A549 (cell line): Measurements from ENCODE around the gene PSG2. TPM values are rescaled to one million over a fixed set of nuclear protein-coding genes. Genes with fewer than 3 reads are reported as not detected.
"Not testable (repeated sequence)": the region's sequence is repeated elsewhere in the genome, so short reads cannot be mapped to it uniquely, and the experiment has no call there.

ENCODE experiments used
- ATAC-seq, 2 experiments: fragments of 200-7000 bp in 1 of 2; fragments of >200 bp in 1 of 2; cut with Nextera tagmentation in 1 of 2; cut with Tn5 transposase in 1 of 2; 3 replicates each; pipeline versions ENCODE4 v1.8.0 to v1.9.1; 2018 to 2020; ENCODE audit warnings: mild to moderate bottlenecking in 1 of 2, moderate library complexity in 1 of 2
- CTCF ChIA-PET: fragments of 300-600 bp; sonication (Branson Sonifier 250); formaldehyde crosslinking; extraction: SDS; loops from one replicate; lab custom pipeline; 2021; ENCODE audit warnings: antibody characterized with exemption, inconsistent platforms; lab: Yijun Ruan, JAX
- POLR2A ChIA-PET: fragments of 350-600 bp; formaldehyde crosslinking; extraction: SDS; loops from one replicate; lab custom pipeline; 2021; ENCODE audit warnings: antibody characterized with exemption, inconsistent platforms; lab: Yijun Ruan, JAX
- DNase-seq, 2 experiments: peaks; one replicate each; pipeline versions ENCODE4 v3.0.0 to v3.0.0-alpha.2; 2011 to 2016; ENCODE audit warnings: low read depth in 1 of 2, low spot score in 1 of 2
- FAIRE-seq: peaks from 2 replicates; lab custom pipeline; 2011; peaks lifted over from hg19 to GRCh38; lab: Jason Lieb, UNC
- H3K27ac ChIP-seq, 2 experiments: fragments of >200 bp; sonication (Bioruptor Twin); formaldehyde crosslinking; 3 replicates each; pipeline ENCODE4 v1.5.1; 2016 to 2017
- H3K4me1 ChIP-seq: fragments of >200 bp; sonication (Bioruptor Twin); formaldehyde crosslinking; 3 replicates; pipeline ENCODE4 v1.6.1; 2016
- H3K4me2 ChIP-seq: fragments of >200 bp; sonication (Bioruptor Twin); formaldehyde crosslinking; 3 replicates; pipeline ENCODE4 v1.6.1; 2016
- H3K4me3 ChIP-seq: fragments of >200 bp; sonication (Bioruptor Twin); formaldehyde crosslinking; 3 replicates; pipeline ENCODE4 v1.5.1; 2016
- H3K9me3 ChIP-seq: fragments of >200 bp; sonication (Bioruptor Twin); formaldehyde crosslinking; 3 replicates; pipeline ENCODE4 v1.6.1; 2016
- EHMT2 ChIP-seq: fragments of 200-600 bp; sonication (generic); IDR thresholded peaks from 2 replicates; pipeline ENCODE4 v1.6.1; 2016; ENCODE audit warnings: antibody characterized with exemption, low read depth, mild to moderate bottlenecking, moderate library complexity
- FOSB ChIP-seq: fragments of 250-450 bp; sonication (Bioruptor Pico); IDR thresholded peaks from 2 replicates; pipeline ENCODE4 v1.5.0; 2020; ENCODE audit warnings: mild to moderate bottlenecking, moderate library complexity
- FOSL2 ChIP-seq, 2 experiments: fragments of 450-650 bp in 1 of 2; fragments of >200 bp in 1 of 2; sonication (Bioruptor Twin) in 1 of 2; formaldehyde crosslinking; IDR thresholded peaks; 2 replicates each; pipeline versions ENCODE4 v1.5.0 to v1.6.1; 2016 to 2020; ENCODE audit warnings: mild to moderate bottlenecking in 1 of 2, moderate library complexity in 1 of 2
- FOXS1 ChIP-seq: fragments of 250-450 bp; sonication (Bioruptor Pico); IDR thresholded peaks from 2 replicates; pipeline ENCODE4 v1.5.0; 2020; ENCODE audit warnings: mild to moderate bottlenecking, moderate library complexity
- HOXA7 ChIP-seq: fragments of 250-450 bp; sonication (Bioruptor Pico); IDR thresholded peaks from 2 replicates; pipeline ENCODE4 v1.5.0; 2020; ENCODE audit warnings: mild to moderate bottlenecking, moderate library complexity
- HOXB5 ChIP-seq: fragments of 250-450 bp; sonication (Bioruptor Pico); IDR thresholded peaks from 2 replicates; pipeline ENCODE4 v1.5.0; 2020; ENCODE audit warnings: mild to moderate bottlenecking, moderate library complexity
- MAX ChIP-seq: IDR thresholded peaks from 2 replicates; pipeline ENCODE4 v1.6.1; 2012
- MAZ ChIP-seq: fragments of 150-350 bp; IDR thresholded peaks from 2 replicates; pipeline ENCODE4 v1.6.1; 2014; ENCODE audit warnings: antibody characterized with exemption, low read depth, low read length, borderline replicate concordance
- NFE2L2 ChIP-seq: fragments of 150-350 bp; conservative IDR thresholded peaks from 2 replicates; pipeline ENCODE4 v1.6.1; 2014; ENCODE audit warnings: low read length
- PHF8 ChIP-seq: fragments of 200-600 bp; sonication (generic); IDR thresholded peaks from 2 replicates; pipeline ENCODE4 v1.6.1; 2016; ENCODE audit warnings: low read depth, mild to moderate bottlenecking, antibody characterized with exemption, moderate library complexity, borderline replicate concordance
- RAD21 ChIP-seq, 2 experiments: fragments of >200 bp in 1 of 2; sonication (Bioruptor Twin) in 1 of 2; formaldehyde crosslinking in 1 of 2; IDR thresholded peaks in 1 of 2; conservative IDR thresholded peaks in 1 of 2; 2 replicates in 1 of 2; 3 replicates in 1 of 2; pipeline ENCODE4 v1.6.1; 2012 to 2018; ENCODE audit warnings: inconsistent platforms in 1 of 2
- SMC3 ChIP-seq: fragments of >200 bp; sonication (Bioruptor Twin); formaldehyde crosslinking; IDR thresholded peaks from 3 replicates; pipeline ENCODE4 v1.6.1; 2018; ENCODE audit warnings: inconsistent platforms
- SREBF2 ChIP-seq: fragments of 450-650 bp; IDR thresholded peaks from 2 replicates; pipeline ENCODE4 v1.6.1; 2014; ENCODE audit warnings: mild to moderate bottlenecking, moderate library complexity
- ZC3H11A ChIP-seq: fragments of 450-650 bp; IDR thresholded peaks from 2 replicates; pipeline ENCODE4 v1.6.1; 2014; ENCODE audit warnings: antibody characterized with exemption, mild to moderate bottlenecking
- ZSCAN20 ChIP-seq: fragments of 250-450 bp; sonication (Bioruptor Pico); IDR thresholded peaks from 2 replicates; pipeline ENCODE4 v1.8.0; 2022; ENCODE audit warnings: mild to moderate bottlenecking, moderate library complexity
- WGBS: methylation state at CpG from one replicate; pipeline ENCODE4 v1.1.6; 2017; ENCODE audit errors: missing lambda C conversion rate; 5-methylcytosine and 5-hydroxymethylcytosine counted together
- polyA plus RNA-seq, 4 experiments: library from polyadenylated mRNA; depleted of rRNA in 3 of 4; stranded (reverse); fragments of >200 nt; fragmentation: RNase III in 1 of 4; extraction: RNeasy Plus Mini Kit Qiagen cat#74134 plus additional on column Dnase treatment in 1 of 4; gene quantifications; 2 replicates in 3 of 4; 3 replicates in 1 of 4; pipeline ENCODE4 v1.2.3, GENCODE V29; 2011 to 2017
- TF ChIP-seq, protein P1 (sequence below): fragments of >200 bp; sonication (Bioruptor Twin); formaldehyde crosslinking; IDR thresholded peaks from 3 replicates; pipeline ENCODE4 v1.5.1; 2016
- TF ChIP-seq, protein P2 (sequence below): fragments of 150-350 bp; IDR thresholded peaks from 2 replicates; pipeline ENCODE4 v1.6.1; 2014; ENCODE audit warnings: low read depth, mild to moderate bottlenecking, low read length

Gene PSG2
- polyA plus RNA-seq, 2 of the 4 experiments (the other 2 are of a cell fraction), result not detected

GRCh38 chr19:43031645-43032044, 50.9 kb downstream of the PSG2 start:
- H3K4me1 ChIP-seq, H3K9me3 ChIP-seq, FAIRE-seq, POLR2A ChIA-PET, H3K27ac ChIP-seq, H3K4me2 ChIP-seq, H3K4me3 ChIP-seq, ATAC-seq: not testable (repeated sequence)
- WGBS, result 58% methylated on average over 2 of the region's 2 CpGs
- TF ChIP-seq, protein P1, sequence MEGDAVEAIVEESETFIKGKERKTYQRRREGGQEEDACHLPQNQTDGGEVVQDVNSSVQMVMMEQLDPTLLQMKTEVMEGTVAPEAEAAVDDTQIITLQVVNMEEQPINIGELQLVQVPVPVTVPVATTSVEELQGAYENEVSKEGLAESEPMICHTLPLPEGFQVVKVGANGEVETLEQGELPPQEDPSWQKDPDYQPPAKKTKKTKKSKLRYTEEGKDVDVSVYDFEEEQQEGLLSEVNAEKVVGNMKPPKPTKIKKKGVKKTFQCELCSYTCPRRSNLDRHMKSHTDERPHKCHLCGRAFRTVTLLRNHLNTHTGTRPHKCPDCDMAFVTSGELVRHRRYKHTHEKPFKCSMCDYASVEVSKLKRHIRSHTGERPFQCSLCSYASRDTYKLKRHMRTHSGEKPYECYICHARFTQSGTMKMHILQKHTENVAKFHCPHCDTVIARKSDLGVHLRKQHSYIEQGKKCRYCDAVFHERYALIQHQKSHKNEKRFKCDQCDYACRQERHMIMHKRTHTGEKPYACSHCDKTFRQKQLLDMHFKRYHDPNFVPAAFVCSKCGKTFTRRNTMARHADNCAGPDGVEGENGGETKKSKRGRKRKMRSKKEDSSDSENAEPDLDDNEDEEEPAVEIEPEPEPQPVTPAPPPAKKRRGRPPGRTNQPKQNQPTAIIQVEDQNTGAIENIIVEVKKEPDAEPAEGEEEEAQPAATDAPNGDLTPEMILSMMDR, result peak; percentile 34; the same call in 1 of the 3 replicates
- TF ChIP-seq SMC3 (peak; percentile 37; the same call in 1 of the 3 replicates), RAD21 (conservative IDR thresholded peaks at IDR 0.05 in 1 of 2, IDR thresholded peaks at IDR 0.05 in 1 of 2) (peak; percentile 37 to 68; a peak in 4 of 5 replicates)
- peak in 1 of 2 experiments; percentile 55 for DNase-seq
- CTCF ChIA-PET, result interaction anchor here (0.7 to 1.0 kb wide), 5 partner anchors 10 to 242 kb away, joined by 3 read pairs; no protein-coding TSS in a partner anchor

DNA sequence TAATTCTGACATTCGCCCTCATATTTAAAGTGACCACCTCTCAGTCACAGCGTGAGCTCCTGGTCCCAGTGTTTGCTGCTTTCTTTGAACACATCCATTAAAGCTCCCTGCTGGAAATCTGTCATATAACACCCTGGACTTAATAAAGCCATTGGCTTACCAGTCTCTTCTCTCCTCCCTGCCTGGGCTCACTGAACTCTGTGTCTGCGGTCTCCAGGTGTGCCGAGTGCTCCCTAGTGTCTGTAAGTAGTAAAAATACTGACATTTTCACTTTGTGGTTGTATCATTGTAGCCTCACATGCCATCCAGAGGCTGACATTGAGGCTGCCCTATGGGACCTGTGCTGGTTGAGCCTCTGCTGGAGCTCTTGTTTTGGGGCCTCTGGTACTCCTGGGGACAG, 53.6 kb downstream of the PSG2 start:
- Histone ChIP-seq H3K9me3 (0 out of 3 replicates have a peak, but pooled peaks cover 2% of the 10 kb centered on the region), H3K4me3 (no peak overlapping the region), H3K4me1 (no peaks in the 10 kb centered on the region), H3K4me2 (no peak overlapping the region), H3K27ac (no peak overlapping the region)
- WGBS, result 95% methylated on average over 4 of the region's 4 CpGs
- ATAC-seq, result no peak
- CTCF ChIA-PET, result interaction anchor here (1.3 kb wide), 1 partner anchor 208 kb away, joined by 3 read pairs; no protein-coding TSS in a partner anchor
- TF ChIP-seq ZSCAN20 (CRISPR knock-in tag) (no peak), SREBF2 (no peak), MAZ (no peak), FOSL2 (IDR thresholded peaks at IDR 0.05) (no peak), FOSL2 (CRISPR knock-in tag; IDR thresholded peaks at IDR 0.05) (no peak), ZC3H11A (no peak), EHMT2 (no peak), FOXS1 (CRISPR knock-in tag) (no peak), HOXB5 (no peak), FOSB (no peak), PHF8 (no peak), NFE2L2 (no peak), HOXA7 (CRISPR knock-in tag) (no peak), MAX (no peak)
- TF ChIP-seq, protein P2, sequence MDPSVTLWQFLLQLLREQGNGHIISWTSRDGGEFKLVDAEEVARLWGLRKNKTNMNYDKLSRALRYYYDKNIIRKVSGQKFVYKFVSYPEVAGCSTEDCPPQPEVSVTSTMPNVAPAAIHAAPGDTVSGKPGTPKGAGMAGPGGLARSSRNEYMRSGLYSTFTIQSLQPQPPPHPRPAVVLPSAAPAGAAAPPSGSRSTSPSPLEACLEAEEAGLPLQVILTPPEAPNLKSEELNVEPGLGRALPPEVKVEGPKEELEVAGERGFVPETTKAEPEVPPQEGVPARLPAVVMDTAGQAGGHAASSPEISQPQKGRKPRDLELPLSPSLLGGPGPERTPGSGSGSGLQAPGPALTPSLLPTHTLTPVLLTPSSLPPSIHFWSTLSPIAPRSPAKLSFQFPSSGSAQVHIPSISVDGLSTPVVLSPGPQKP, result no peak
- FAIRE-seq, result no peak
- POLR2A ChIA-PET, result no interaction called here
- DNase-seq, result no peak

DNA sequence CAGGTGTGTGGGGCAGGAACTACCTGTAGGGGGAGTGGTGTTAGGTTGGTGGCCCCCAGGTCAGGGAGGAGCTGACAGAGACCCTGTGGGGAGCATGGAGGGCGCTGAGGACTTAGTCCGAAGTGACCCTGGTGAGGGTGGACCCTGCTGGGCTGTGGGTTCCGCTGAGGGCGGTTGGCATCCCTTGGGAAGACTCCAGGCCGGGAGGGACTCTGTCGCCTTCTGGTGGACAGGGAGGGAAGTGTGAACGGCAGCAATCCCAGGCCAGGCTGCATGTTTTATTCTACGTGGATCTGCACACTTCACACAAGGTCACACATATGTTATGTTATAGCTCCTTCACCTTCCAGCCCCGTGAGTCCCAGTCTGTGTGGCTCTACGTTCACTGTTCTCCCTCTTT, 54.5 kb downstream of the PSG2 start:
- POLR2A ChIA-PET, ATAC-seq, H3K27ac ChIP-seq, FAIRE-seq, H3K4me3 ChIP-seq, H3K9me3 ChIP-seq, H3K4me1 ChIP-seq, H3K4me2 ChIP-seq: not testable (repeated sequence)
- 67% methylated on average over 10 of the region's 10 CpGs for WGBS
- CTCF ChIA-PET, result interaction anchor here (1.3 to 1.4 kb wide), 2 partner anchors 162 to 207 kb away, joined by 3 read pairs; no protein-coding TSS in a partner anchor
- TF ChIP-seq SMC3 (peak; percentile 22; the same call in 1 of the 3 replicates), RAD21 (conservative IDR thresholded peaks at IDR 0.05 in 1 of 2, IDR thresholded peaks at IDR 0.05 in 1 of 2) (peak in 1 of 2 experiments; percentile 46; a peak in 2 of 5 replicates)
- TF ChIP-seq, protein P1, result 0 out of 3 replicates have a peak, but pooled peaks have one; percentile 17
- DNase-seq, result peak in 1 of 2 experiments; percentile 10

GRCh38 chr19:43027061-43027460, 55.4 kb downstream of the PSG2 start:
- not testable (repeated sequence) for FAIRE-seq
- CTCF ChIA-PET, result interaction anchor here (1.4 kb wide), 1 partner anchor 161 kb away, joined by 3 read pairs; no protein-coding TSS in a partner anchor

GRCh38 chr19:43026369-43026768, 56.1 kb downstream of the PSG2 start, which contains the start of gene PSG11:
Gene PSG11 (minus strand): TSS chr19:43026469. CDS start chr19:43026372, 97 bp downstream.
- POLR2A ChIA-PET, result not testable (repeated sequence)

More at GRCh38 chr19:43027061-43027460, 55.4 kb downstream of the PSG2 start:
- H3K4me1 ChIP-seq, H3K4me2 ChIP-seq, H3K9me3 ChIP-seq, H3K27ac ChIP-seq, DNase-seq, H3K4me3 ChIP-seq, POLR2A ChIA-PET, ATAC-seq: not testable (repeated sequence)
- 86% methylated on average over 8 of the region's 8 CpGs for WGBS

More at GRCh38 chr19:43026369-43026768, 56.1 kb downstream of the PSG2 start, which contains the start of gene PSG11:
- H3K4me3 ChIP-seq, CTCF ChIA-PET, H3K9me3 ChIP-seq, DNase-seq, ATAC-seq, FAIRE-seq, H3K4me2 ChIP-seq: not testable (repeated sequence)
- 83% methylated on average over 6 of the region's 6 CpGs for WGBS
- Histone ChIP-seq H3K4me1 (peaks cover 11% of the 10 kb centered on the region), H3K27ac (0 out of 6 replicates have a peak within 1 kb of the TSS, but pooled peaks of 1 of the 2 experiments have one; percentile 21)
